ENCODE measurements around the gene PAQR8.
"Not testable (repeated sequence)": the region's sequence is repeated elsewhere in the genome, so short reads cannot be mapped to it uniquely, and the experiment has no call there.

PAQR8 gene

GRCh38 chr6:52384145-52384766 lies 22.3 kb downstream of the PAQR8 start:
- no peak for DNase-seq

- DNase-seq: no peak
Measured at GRCh38 chr6:52385074-52385473, 23.1 kb downstream of the PAQR8 start.

GRCh38 chr6:52388119-52388518 lies 26.2 kb downstream of the PAQR8 start:
- DNase-seq: not testable (repeated sequence)

GRCh38 chr6:52388790-52389189 lies 26.8 kb downstream of the PAQR8 start:
- DNase-seq: peak; percentile 10

GRCh38 chr6:52389264-52389625 lies 27.3 kb downstream of the PAQR8 start:
- no peak for DNase-seq

- DNase-seq: peak; percentile 75
Measured at GRCh38 chr6:52389626-52390360, 27.8 kb downstream of the PAQR8 start.

GRCh38 chr6:52390361-52390727 lies 28.4 kb downstream of the PAQR8 start:
- DNase-seq: peak; percentile 10

GRCh38 chr6:52391599-52391998 lies 29.6 kb downstream of the PAQR8 start:
- no peak for DNase-seq

GRCh38 chr6:52392944-52393343 lies 31.0 kb downstream of the PAQR8 start:
- DNase-seq: no peak

GRCh38 chr6:52393780-52394179 lies 31.8 kb downstream of the PAQR8 start:
- no peak for DNase-seq

- no peak for DNase-seq
Measured at GRCh38 chr6:52394251-52394666, 32.3 kb downstream of the PAQR8 start.

GRCh38 chr6:52395969-52396368 lies 34.0 kb downstream of the PAQR8 start:
- no peak for DNase-seq

- DNase-seq: peak; percentile 43
Measured at GRCh38 chr6:52399511-52400312, 37.8 kb downstream of the PAQR8 start.

- no peak for DNase-seq
Measured at GRCh38 chr6:52400313-52401041, 38.5 kb downstream of the PAQR8 start.

GRCh38 chr6:52403086-52403485 lies 41.1 kb downstream of the PAQR8 start:
- no peak for DNase-seq

GRCh38 chr6:52403627-52404026 lies 41.7 kb downstream of the PAQR8 start:
- DNase-seq: peak; percentile 80

GRCh38 chr6:52405243-52405642 lies 43.3 kb downstream of the PAQR8 start:
- DNase-seq: no peak

GRCh38 chr6:52407467-52407866 lies 45.5 kb downstream of the PAQR8 start:
- peak; percentile 77 for DNase-seq

- no peak for DNase-seq
Measured at GRCh38 chr6:52409499-52409898, 47.5 kb downstream of the PAQR8 start.

- DNase-seq: no peak
Measured at GRCh38 chr6:52410979-52411378, 49.0 kb downstream of the PAQR8 start.

GRCh38 chr6:52411911-52412310 lies 50.0 kb downstream of the PAQR8 start:
- no peak for DNase-seq

GRCh38 chr6:52415333-52415732 lies 53.4 kb downstream of the PAQR8 start:
- DNase-seq: no peak

GRCh38 chr6:52415917-52416628 lies 54.1 kb downstream of the PAQR8 start:
- no peak for DNase-seq
